ENCODE measurements around the gene ZMAT5. TPM values are rescaled to one million over a fixed set of nuclear protein-coding genes. Genes with fewer than 3 reads are reported as not detected.

Gene ZMAT5
- total and polyA plus RNA-seq, 10 of the 15 experiments (the other 5 are each of a cell fraction or from before 2014, with no cell fraction given): 2.3 to 43.0 (median 21.9) TPM

DNA sequence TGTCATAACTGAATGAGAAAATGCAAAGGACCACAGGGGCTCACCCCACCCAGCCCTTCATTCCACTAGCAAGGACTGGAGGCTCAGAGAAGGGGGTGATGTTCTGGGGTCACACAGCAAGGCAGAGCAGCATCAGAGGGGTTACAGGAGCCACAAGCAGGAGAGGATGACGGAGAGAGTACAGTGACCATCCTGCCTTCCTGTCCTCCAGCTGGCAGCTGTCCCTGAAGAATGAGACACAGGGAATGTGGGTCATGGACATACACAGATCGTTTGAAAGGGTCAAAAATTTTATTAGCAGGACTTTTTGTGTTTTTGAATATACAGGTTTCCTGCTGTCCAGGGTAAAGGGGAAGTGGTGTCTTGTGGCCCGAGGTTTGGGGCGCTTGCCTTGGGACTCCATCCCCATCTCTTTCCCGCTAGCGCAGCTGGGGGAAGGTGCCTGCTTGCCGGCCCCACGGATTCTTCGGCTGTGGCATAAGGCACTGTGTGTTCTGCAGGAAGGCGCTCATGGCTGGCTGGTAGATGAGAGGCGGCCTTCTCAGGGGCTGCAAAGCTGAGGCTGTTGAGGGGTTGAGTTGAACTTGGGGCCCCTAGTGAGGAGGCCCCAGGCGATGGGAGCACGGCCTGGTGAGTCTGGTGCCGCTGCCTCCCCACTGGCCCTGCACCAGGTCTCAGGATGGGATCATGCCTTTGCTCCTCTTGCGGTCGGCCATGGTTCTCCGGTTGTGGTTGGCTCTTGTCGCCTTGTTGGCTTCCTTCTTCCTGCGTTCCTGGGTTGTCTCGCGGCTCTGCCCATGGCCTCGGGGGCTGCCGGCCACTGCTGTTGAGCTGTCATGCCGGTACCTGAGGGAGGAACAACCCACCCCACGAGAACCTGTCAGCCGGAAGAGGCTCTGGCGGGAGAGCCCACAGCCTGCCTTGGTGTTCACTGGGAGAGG lies 21.8 kb upstream of the ZMAT5 start:
- no peak for FAIRE-seq
- no peaks in the 10 kb centered on the region for H3K27me3 ChIP-seq (replicated peaks in 1 of 2; ENCODE audit: control insufficient read depth in 2 of 2, insufficient read depth in 2 of 2, low read length in 1 of 2)
- no peak overlapping the region for H3K27ac ChIP-seq (ENCODE audit: control insufficient read depth, insufficient read depth)
- H3K36me3 ChIP-seq (ENCODE audit: control insufficient read depth in 2 of 2, insufficient read depth in 2 of 2, low read length in 1 of 2): peaks cover 21 to 29% of the 10 kb centered on the region in 2 experiments; a peak in 3 of 4 replicates
- H3K9ac ChIP-seq (ENCODE audit: control insufficient read depth, insufficient read depth, low read length): no peak overlapping the region
- WGBS (ENCODE audit: insufficient coverage, insufficient replicate concordance, low lambda C conversion rate, missing lambda C conversion rate): 95% methylated on average over 27 of the region's 27 CpGs
- no peak for DNase-seq (ENCODE audit: low read depth, low spot score)
- no peak overlapping the region for H3K4me3 ChIP-seq
- H3K79me2 ChIP-seq (ENCODE audit: control insufficient read depth, insufficient read depth, low read length): no peaks in the 10 kb centered on the region
- intact Hi-C loops (cut with micrococcal nuclease; ENCODE audit: unreplicated experiment) (no loop called here), in situ Hi-C loops (cut with MboI) (no loop called here)
- no peak for ATAC-seq
- ChIA-PET CTCF (no interaction called here), POLR2A (interaction anchor here (0.5 kb wide), 1 partner anchor 35 kb away, joined by 3 read pairs; no protein-coding TSS in a partner anchor), RAD21 (ENCODE audit: unreplicated experiment) (no interaction called here), SMC1A (ENCODE audit: uncharacterized antibody, unreplicated experiment) (no interaction called here)
- no peak overlapping the region for H2AFZ ChIP-seq (ENCODE audit: control insufficient read depth, low read depth, low read length)
- TF ChIP-seq ZNF217 (IDR thresholded peaks at IDR 0.05): no peak
- no TSS peak for BruUV-seq (replicated peaks)
- no peaks in the 10 kb centered on the region for H3K9me3 ChIP-seq (replicated peaks; ENCODE audit: control insufficient read depth, insufficient read depth, low read length)
- H4K20me1 ChIP-seq (ENCODE audit: control insufficient read depth, insufficient read depth): no peaks in the 10 kb centered on the region
- H3K4me2 ChIP-seq (ENCODE audit: control insufficient read depth, insufficient read depth): no peak overlapping the region
- H3K4me1 ChIP-seq (ENCODE audit: control insufficient read depth, insufficient read depth, low read length): no peaks in the 10 kb centered on the region

DNA sequence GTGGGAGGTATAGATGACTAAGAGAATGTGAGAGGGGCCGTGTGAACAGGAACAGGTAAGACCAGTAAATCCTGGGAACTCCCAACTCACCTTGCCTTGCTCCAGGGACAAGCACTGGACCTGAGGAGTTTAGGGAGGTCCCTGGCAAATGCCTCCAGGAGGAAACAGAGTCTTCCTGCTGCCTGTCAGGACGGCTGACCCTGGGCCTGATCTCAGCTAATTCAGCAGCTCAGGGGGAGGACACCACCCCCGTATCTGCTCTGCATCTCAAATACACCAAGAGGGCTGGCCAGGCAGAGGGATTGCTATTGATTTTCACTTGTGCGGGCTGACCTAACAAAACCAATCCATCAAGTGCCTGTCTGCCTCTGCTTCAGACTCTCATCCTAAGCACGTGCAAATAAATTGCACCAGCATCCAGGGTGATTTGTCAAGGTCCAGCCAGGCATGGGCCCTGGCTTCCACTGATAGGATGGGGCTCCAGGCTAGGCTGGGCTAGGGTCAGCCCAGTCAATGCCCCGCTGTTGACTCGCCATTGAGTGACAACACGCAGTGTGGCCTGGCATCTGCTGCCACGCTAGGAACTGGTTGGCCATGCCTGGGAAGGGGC lies 20.7 kb upstream of the ZMAT5 start:
- H4K20me1 ChIP-seq (ENCODE audit: control insufficient read depth, insufficient read depth): no peaks in the 10 kb centered on the region
- no peak for FAIRE-seq
- no peak overlapping the region for H3K4me2 ChIP-seq (ENCODE audit: control insufficient read depth, insufficient read depth)
- no peaks in the 10 kb centered on the region for H3K9me3 ChIP-seq (replicated peaks; ENCODE audit: control insufficient read depth, insufficient read depth, low read length)
- in situ Hi-C loops (cut with MboI): no loop called here
- no peak overlapping the region for H3K4me3 ChIP-seq
- CTCF ChIA-PET: no interaction called here
- no peak overlapping the region for H2AFZ ChIP-seq (ENCODE audit: control insufficient read depth, low read depth, low read length)
- WGBS (ENCODE audit: insufficient coverage, insufficient replicate concordance, low lambda C conversion rate, missing lambda C conversion rate): 83% methylated on average over 9 of the region's 9 CpGs
- H3K79me2 ChIP-seq (ENCODE audit: control insufficient read depth, insufficient read depth, low read length): no peaks in the 10 kb centered on the region
- H3K36me3 ChIP-seq (ENCODE audit: control insufficient read depth in 2 of 2, insufficient read depth in 2 of 2, low read length in 1 of 2): peaks cover 17 to 23% of the 10 kb centered on the region in 2 experiments; a peak in 3 of 4 replicates
- intact Hi-C loops (cut with micrococcal nuclease; ENCODE audit: unreplicated experiment): no loop called here
- SMC1A ChIA-PET (ENCODE audit: uncharacterized antibody, unreplicated experiment): no interaction called here
- peak; percentile 39; the same call in 1 of the 2 replicates for TF ChIP-seq POLR2A (IDR thresholded peaks at IDR 0.05; ENCODE audit: low read depth, low read length)
- no peak for TF ChIP-seq JUNB (IDR thresholded peaks at IDR 0.05)
- no peak for TF ChIP-seq NR2C2 (IDR thresholded peaks at IDR 0.05; ENCODE audit: borderline replicate concordance, control insufficient read depth, insufficient read length, low read depth)
- no peak overlapping the region for H3K9ac ChIP-seq (ENCODE audit: control insufficient read depth, insufficient read depth, low read length)
- H3K27ac ChIP-seq (ENCODE audit: control insufficient read depth, insufficient read depth): no peak overlapping the region
- H3K27me3 ChIP-seq (replicated peaks in 1 of 2; ENCODE audit: control insufficient read depth in 2 of 2, insufficient read depth in 2 of 2, low read length in 1 of 2): no peaks in the 10 kb centered on the region
- no peaks in the 10 kb centered on the region for H3K4me1 ChIP-seq (ENCODE audit: control insufficient read depth, insufficient read depth, low read length)
- BruUV-seq (replicated peaks): no TSS peak
- no peak for DNase-seq (ENCODE audit: low read depth, low spot score)
- POLR2A ChIA-PET: no interaction called here
- no peak for ATAC-seq
- RAD21 ChIA-PET (ENCODE audit: unreplicated experiment): no interaction called here

Data from GM12878 (cell line).